Fibroblast of villous mesenchyme (primary cell): Measurements from ENCODE around the gene CYBA. TPM values are rescaled to one million over a fixed set of nuclear protein-coding genes. Genes with fewer than 3 reads are reported as not detected.

Experiments used
- DNase-seq: peaks from one replicate; pipeline ENCODE4 v3.0.0-alpha.2; 2010; ENCODE audit warnings: low read depth
- H3K4me3 ChIP-seq: 2 replicates; pipeline ENCODE4 v1.5.1; 2011; ENCODE audit warnings: low read depth, mild to moderate bottlenecking, low read length
- total RNA-seq: library from RNA; depleted of rRNA; stranded (reverse); fragments of >200 nt; gene quantifications from 2 replicates; pipeline ENCODE4 v1.2.3, GENCODE V29; 2012
- TF ChIP-seq, protein P1 (sequence below): IDR thresholded peaks from 2 replicates; pipeline ENCODE4 v1.5.1; 2012; ENCODE audit warnings: low read depth, mild to moderate bottlenecking, low read length; ENCODE audit not compliant: insufficient read depth

CYBA gene
- total RNA-seq, 1 donor: 167 TPM

- no peak overlapping the region for H3K4me3 ChIP-seq
- no peak for DNase-seq
- TF ChIP-seq, protein P1, sequence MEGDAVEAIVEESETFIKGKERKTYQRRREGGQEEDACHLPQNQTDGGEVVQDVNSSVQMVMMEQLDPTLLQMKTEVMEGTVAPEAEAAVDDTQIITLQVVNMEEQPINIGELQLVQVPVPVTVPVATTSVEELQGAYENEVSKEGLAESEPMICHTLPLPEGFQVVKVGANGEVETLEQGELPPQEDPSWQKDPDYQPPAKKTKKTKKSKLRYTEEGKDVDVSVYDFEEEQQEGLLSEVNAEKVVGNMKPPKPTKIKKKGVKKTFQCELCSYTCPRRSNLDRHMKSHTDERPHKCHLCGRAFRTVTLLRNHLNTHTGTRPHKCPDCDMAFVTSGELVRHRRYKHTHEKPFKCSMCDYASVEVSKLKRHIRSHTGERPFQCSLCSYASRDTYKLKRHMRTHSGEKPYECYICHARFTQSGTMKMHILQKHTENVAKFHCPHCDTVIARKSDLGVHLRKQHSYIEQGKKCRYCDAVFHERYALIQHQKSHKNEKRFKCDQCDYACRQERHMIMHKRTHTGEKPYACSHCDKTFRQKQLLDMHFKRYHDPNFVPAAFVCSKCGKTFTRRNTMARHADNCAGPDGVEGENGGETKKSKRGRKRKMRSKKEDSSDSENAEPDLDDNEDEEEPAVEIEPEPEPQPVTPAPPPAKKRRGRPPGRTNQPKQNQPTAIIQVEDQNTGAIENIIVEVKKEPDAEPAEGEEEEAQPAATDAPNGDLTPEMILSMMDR: no peak
These were observed 40.4 kb upstream of the CYBA start for GRCh38 chr16:88691129-88691813.

DNA sequence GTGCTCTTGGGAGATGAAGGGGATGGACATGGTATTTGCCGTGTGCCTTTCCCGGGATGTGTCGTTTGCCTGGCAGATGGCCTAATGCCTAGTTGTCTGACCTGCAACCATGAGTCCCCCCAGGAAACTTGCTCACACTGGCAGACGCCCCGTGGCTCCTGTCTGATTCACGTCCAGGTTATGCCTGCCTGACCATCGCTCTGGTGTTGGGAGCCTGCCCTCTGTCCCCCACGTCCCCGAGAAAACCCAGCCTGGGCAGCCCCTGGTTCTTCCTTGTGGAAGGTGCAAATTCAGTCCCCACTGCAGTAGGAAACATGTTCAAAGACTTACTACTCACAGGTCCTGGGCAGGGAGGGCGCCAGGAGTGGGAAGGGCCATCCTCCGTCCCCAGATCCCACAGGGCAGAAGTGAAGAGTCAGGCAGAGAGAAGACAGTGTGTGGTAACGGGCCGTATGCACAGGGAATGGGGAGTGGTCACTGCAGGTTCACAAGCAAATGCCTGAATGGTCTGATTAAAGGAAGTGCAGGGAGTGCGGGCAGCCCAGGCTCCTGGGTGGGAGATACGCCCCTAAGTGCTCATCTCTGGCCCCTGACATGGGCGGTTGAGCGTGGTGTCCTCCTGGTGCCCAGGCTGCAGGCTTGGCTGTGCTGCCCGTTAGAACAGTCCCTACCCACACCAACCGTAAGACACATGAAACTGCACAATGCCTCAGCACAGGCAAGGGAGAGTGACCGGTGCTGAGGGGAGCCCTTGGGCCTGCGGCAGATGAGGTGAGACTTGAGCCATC, 39.7 kb upstream of the CYBA start:
- DNase-seq: no peak
- H3K4me3 ChIP-seq: no peak overlapping the region
- TF ChIP-seq, protein P1: no peak

- TF ChIP-seq, protein P1: no peak
- no peak overlapping the region for H3K4me3 ChIP-seq
- no peak for DNase-seq
These were observed 37.3 kb upstream of the CYBA start for GRCh38 chr16:88688013-88688778.

DNA sequence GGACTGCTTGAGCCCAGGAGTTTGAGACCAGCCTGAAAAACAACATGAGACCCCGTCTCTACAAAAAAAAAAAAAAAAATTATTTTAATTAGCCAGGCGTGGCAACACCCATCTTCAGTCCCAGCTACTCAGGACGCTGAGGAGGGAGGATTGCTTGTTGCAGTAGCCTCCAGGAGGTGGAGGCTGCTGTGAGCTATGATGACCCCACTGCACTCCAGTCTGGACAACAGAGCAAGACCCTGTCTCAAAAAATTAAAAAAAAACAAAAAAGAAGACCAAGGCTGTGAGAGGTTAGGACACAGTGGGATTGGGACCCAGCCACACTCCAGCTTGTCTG, 36.8 kb upstream of the CYBA start:
- TF ChIP-seq, protein P1: no peak
- H3K4me3 ChIP-seq: no peak overlapping the region

DNA sequence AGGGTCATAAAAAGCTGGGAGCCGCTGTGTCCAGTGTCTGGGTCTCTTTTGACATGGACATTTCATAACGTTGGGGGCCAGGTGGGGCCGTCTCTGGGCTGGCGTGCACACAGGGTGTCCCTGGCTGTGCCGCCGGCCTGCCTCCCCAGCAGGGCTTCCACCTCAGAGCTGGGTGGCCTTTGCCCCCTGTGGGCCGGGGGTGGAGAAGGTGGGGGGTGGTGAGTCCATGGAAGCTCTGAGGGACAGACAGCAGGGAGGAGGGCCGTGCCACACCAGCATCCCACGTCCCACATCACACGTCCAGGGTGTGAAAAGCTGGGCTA, 36.4 kb upstream of the CYBA start:
- TF ChIP-seq, protein P1: no peak
- H3K4me3 ChIP-seq: no peak overlapping the region
- no peak for DNase-seq

More for the DNA sequence above, 36.8 kb upstream of the CYBA start:
- no peak for DNase-seq

GRCh38 chr16:88686439-88687253, 35.8 kb upstream of the CYBA start, which contains the start of gene SNAI3:
TSS of gene SNAI3 (minus strand) at chr16:88686507. CDS start at chr16:88686406, 101 bp downstream.
- TF ChIP-seq, protein P1: no peak
- peak within 1 kb of the TSS; percentile 62 for H3K4me3 ChIP-seq
- DNase-seq: peak; percentile 56
